GM19397 (cell line): ENCODE data around the gene RHOJ.
"Not testable (repeated sequence)": the region's sequence is repeated elsewhere in the genome, so short reads cannot be mapped to it uniquely, and the experiment has no call there.

Experiments
- ATAC-seq: cut with Tn5 transposase; IDR thresholded peaks from one replicate; pipeline ENCODE4 v1.9.1; 2021; ENCODE audit warnings: mild to moderate bottlenecking, moderate library complexity; ENCODE audit not compliant: unreplicated experiment

Gene RHOJ

DNA sequence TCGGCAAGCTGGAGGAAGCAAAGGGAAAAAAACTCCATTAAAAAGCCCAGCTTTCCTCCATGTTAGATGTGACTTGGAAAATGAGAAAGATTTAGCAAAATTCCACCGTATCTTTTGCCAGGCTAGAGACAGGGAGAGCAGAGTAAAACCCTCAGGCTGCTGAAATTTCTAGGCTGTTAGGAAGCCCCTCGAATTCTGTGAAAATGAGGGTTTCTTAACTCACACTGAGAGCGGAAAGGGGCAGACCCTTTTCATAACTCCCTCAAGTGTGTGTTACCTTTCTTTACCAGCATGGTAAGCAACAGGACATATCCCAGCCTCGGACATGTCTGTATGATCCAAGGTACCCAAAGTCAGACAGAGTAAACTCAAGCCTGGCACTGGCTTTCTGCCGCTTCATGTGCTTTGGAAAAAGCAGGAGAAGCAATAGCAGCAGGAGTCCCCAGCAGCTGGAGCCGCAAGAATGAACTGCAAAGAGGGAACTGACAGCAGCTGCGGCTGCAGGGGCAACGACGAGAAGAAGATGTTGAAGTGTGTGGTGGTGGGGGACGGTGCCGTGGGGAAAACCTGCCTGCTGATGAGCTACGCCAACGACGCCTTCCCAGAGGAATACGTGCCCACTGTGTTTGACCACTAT is at the start of gene RHOJ:
Gene RHOJ (plus strand): TSS at position 37 of the 637 bp plus-strand sequence. CDS start 427 bp downstream, at position 464.
- ATAC-seq = no peak

DNA sequence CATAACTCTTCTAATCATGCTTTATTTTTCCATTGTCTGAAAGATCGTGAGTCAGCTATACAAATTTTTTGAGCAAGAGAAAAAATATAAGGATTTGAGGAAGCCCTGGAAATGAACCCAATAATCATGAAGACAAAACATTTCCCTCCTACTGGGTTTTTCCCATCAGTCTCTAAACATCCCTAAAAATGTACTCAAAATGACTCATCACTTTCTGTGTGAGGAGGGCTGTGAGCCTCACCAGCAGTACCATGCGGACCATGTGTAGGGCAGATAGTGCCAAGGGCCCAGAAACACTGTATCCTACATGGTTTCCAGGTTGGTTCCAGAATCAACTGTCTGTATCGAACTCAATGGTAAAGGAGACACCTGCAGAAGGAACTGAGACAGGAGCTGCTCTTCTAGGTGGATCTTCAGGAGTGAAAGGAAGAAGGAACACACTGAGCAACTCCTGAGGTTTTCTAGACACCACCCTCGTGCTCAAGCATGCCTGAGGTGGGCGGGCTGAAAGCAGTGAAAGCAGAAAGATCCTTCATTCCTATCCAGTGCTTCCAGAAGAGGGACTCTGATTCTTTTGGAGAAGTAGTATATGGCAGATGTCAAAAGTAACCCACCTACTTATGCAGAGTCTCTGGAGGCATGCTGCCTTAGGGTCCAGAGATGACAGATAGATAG is 48.6 kb upstream of the RHOJ start:
- no peak for ATAC-seq

DNA sequence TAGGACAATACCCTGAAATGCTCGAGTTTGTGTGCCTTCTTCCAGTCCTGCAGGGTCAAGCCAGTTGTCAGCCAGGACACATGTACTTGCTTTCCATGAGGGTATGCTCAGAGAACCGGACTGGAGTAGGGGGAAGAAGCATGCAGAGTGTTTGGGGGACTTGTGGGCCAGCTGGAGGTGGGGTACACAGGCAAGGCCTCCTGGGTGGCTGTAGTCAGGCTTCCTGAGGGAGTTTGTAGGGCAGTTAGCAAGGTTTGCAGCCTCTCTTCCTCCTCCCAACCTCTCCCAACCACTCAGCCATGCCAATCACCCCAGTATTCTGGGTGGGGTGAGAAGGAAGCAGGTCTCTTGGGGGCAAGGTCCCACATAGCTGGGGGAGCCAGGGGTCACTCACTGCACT is 47.0 kb upstream of the RHOJ start:
- no peak for ATAC-seq

DNA sequence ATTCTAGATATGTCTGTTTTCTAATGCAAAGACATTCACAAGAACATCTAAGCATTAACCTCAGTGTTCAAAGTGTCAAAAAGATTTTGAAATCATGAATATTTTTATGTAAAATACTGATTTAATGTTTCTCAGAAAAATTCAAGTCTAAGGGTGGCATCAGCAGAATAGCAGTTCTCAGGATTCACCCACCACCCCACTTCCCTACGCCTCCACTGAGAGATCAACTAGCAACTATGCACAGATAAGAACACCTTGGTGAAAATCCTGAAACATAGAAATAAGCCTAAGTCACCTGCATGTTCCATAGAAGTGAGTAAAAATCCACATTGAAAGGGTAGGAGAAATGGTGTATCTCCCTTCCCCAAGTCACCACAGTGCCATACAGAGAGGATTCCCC is 40.9 kb upstream of the RHOJ start:
- ATAC-seq = no peak

DNA sequence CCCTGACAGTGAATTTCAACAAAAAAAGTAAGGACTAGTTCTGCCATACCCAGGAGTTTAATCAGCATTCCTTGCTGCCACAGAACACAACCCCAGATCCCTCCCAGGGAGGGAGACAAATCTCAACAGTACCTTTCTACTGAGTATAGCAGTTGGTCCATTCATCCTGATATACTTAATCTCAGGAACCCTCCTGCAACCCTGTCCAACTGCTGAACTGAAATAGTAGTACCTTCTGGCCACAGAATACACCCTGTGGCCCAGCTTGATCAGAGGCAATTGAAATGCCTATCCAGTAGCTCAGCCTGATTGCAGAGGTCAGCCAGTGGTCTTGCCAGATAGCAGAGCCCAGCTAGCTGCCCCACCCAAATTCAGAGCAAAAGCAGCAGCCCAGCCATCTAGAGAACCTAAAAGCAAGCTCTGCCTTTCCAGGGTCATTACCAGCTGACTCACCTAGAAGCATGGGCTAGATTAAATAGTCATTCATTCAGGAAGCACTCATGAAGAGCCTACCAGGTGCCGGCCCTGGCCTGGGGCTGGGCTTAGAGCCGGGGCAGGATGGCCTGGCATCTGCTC is 40.0 kb upstream of the RHOJ start:
- ATAC-seq = no peak

DNA sequence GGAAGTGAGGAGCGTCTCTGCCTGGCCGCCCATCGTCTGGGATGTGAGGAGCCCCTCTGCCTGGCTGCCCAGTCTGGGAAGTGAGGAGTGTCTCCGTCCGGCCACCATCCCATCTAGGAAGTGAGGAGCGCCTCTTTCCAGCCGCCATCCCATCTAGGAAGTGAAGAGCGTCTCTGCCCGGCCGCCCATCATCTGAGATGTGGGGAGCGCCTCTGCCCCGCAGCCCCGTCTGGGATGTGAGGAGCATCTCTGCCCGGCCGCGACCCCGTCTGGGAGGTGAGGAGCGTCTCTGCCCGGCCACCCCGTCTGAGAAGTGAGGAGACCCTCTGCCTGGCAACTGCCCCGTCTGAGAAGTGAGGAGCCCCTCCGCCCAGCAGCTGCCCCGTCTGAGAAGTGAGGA is 39.0 kb upstream of the RHOJ start:
- ATAC-seq = not testable (repeated sequence)

DNA sequence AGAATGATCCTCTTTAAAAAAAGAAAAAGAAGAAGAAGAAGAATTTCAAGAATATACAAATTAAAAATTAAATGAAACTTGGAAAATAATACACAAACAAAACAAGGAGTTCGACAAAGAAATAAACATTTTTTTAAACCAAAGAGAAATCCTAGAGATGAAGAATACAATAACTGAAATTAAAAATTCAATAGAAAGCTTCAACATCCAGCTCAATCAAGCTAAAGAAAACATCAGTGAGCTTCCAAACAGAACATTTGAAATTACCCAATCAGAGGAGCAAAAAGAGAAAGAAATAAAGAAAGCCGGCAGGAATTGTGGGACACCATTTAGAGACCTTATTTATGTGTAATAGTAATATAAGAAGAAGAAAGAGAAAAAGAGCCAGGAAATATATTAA is 37.2 kb upstream of the RHOJ start:
- ATAC-seq = no peak

DNA sequence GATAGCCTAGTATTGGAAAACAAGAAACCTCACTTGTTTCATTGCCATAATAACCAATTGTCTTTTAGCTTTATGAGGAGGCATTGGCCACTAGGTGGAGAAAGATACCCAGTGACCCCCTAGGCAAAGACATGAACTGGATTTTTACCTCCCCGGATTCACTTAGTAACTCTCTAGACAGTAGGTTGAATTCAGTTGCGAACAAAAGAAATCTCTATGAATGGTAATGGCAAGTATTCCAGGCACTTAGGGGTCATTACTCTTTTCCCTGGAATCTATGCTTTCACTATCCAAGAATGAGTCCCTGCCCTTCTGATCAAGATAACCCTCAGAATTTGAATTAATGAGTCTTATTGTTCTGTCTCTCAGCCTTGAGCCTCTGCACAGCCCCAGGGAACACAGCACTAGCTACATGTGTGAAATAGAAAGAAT is 29.5 kb upstream of the RHOJ start:
- no peak for ATAC-seq

DNA sequence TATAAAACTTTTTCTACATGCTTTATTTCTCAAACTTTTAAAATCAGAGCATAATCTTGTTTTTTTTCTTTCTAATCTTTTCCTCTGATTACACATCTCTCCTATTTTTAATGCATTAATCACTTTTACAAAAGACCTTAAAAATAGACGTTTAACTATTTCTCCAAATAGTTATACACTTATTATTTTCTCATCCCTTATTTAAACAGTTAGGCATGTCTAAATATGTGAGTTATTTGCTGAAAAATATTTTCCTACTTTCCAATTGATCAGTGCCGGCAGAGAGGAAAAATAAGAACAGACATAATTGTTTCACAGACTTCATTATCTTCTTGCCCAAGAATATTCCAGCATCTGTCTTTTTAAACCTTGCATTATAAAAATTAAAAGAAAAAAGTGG is 28.7 kb upstream of the RHOJ start:
- no peak for ATAC-seq

DNA sequence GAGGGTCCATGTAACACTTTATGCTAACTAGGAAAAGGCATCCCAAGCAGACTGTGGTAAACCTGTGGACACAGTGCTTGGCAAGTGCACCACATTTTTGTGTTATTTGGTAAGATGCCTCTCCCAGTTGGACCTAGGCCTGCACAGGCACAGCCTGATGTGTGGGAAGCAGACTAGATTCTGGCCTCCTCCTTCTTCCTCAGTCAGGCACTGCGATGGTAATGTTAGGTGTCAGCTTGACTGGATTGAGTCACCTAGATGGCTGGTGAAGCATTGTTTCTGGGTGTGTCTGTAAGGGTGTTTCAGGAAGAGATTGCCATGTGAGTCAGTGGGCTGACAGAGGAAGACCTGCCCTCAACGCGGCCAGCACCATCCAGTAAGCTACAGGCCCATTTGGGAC is 25.3 kb upstream of the RHOJ start:
- ATAC-seq = no peak

DNA sequence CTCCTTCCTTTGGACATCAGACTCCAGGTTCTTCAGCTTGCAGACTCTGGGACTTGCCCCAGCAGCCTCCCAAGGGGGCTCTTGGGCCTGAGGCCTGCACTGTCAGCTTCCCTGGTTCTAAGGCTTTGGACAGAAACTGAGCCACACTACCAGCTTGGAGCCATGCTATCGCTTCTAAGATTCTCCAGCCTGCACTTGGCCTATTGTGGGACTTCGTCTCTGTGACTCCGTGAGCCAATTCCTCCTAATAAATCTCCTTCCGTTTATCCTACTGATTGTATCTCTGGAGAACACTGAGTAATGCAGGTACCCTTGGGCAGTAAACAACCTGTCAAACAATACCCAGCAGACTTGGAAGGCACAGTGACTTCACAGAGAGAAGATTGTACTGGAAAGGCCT is 24.9 kb upstream of the RHOJ start:
- ATAC-seq = no peak

DNA sequence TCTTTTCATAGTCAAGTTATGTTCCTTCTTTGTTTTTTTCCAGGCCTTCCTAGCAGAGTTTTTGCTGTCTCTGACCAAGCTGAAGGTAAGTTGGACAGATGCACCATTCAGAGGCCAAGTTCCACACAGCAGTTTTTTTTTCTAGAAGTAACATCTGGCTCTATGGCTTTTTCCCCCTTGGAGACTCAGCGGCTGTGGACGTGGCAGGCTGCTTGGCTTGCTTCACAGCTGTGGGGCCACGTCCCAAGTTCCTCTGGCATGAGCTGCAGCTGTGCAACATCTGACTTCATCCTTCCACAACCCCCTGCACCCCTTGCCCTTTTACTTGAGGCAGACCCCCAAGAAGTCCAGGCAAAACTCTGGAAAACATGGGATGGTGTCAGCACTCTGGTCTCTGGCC is 24.2 kb upstream of the RHOJ start:
- no peak for ATAC-seq

DNA sequence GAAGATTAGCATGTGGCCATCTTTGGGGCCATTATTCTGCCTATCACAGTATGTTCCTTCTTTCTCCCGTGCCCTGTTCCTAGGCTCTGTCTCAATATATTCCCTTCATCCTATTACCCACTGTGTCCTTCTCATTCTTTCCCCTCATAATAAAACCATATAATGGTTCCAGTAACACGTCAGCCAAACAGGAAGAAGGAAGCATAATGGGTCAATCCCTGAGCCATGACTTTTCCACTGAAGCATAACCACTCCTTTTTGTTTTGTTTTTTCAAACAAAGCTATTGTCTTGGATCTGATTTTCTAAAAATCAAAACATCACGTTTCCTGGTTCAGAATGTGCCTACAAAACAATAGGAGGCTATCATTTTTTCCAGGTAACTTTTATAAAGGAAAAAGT is 21.3 kb upstream of the RHOJ start:
- ATAC-seq = no peak

DNA sequence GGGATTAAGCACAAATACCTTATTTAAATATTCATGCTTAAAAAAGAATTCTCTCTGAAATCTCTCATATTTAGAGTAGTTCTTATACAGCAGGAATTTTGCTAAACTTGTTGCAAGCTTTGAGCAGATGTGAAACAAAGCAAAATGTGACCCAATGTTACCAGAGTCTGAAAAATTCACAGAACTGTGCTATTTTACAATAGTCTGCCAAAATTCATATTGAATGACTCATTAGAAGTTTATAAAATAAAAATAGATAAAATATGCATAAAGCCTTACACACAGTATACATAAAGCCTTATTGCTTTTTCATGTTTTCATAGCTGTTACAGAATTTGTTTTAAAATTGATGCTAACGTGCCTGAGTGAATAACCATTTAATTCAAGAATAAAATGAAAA is 17.8 kb upstream of the RHOJ start:
- no peak for ATAC-seq

DNA sequence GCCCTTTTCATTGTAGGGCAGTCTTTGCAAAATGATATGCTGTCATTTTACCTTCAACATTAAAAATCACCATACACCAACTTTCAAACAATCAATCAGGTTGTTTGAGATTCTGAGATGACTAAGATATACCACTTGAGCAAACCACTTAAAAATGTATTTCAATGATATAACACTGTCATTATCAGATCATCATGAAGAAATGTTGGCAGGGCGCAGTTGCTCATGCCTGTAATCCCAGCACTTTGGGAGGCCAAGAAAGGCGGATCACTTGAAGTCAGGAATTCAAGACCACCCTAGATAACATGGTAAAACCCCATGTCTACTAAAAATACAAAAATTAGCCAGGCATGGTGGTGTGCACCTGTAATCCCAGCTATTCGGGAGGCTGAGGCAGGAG is 13.0 kb upstream of the RHOJ start:
- no peak for ATAC-seq

DNA sequence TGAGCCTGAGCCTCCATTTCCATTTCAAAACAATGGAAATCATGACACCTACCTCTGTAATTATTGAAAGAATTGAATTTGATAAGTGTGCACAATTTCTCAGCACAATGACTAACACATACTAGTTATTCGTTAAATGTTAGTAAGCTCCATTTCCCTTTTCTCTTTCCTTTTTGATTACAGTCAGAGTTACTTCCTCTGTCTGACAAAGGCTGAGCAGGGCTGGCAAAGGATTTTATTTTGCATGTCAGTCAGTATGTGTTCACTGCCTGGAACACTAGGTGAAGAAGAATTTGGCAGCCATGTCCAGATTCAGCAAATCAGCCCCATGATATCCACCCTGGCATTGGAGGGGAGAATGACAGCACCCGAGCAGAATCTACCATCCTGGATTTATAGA is 12.2 kb upstream of the RHOJ start:
- no peak for ATAC-seq

DNA sequence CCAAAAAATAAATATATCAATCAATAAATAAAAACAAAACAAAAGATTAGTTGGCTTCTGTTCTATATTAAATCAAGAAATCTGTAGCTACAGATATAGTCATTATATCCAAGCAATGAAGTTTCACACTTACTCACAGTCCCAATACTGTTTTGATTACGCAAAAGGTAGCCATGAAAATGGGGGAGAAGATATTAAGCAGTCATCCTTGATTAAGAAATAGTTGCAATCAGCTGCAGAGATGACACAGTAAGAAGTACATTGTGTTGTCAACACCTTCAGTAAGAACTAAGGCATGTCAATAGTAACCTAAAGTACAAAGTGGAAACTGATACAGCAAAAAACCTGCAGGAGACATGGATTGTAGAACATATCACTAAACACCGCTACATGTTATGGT is 11.0 kb upstream of the RHOJ start:
- ATAC-seq = no peak

DNA sequence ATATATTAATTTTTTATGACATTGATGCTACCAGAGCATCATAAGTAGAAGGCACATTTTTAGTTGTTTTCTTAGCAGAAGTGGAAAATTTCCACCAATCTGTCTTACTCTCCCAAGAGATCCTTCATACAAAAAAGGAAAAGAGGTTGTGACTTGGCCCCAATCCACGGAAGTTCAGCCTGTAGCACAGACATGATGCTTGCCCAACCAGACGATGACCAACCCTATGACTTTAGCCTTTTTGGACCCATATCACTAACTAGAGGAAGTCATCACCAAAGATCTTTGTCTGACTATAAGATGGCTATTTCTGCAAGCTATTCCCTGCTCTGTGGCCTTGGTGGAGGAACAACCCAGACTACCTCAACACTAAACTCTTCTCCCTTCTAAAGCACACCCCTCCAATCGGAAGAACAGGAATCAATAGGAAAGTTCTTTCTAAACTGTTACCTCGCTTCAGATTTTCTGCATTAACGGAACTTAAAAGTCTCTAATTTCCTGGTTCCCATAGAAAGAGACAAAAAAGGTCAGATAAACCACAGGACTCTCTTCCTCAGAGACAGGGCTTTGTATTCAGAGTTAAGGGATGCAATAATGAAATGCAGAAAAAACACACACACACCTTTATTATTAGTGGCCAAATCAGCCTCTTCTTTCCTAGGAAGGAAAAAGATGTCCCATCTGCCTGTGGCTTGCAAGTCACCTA is 4.1 kb upstream of the RHOJ start:
- ATAC-seq = no peak

DNA sequence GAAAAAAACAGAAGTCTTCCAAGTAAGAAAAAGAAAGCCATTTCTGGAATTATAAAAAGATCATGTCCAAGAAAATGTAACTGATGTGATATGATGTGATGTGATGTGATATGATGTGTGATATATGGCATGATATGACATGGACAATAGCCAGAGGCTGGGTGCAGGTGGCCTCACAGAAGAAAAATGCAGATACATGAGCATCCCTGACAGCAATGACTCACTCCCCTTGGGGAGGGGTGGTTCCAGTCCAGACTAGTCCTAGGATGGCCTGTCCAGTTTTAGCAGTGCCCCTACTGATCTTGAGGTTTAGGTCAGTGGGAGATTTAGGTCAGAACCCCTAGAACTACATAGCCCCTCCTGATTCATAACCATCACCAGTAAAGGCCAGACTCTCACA is 3.5 kb upstream of the RHOJ start:
- no peak for ATAC-seq

DNA sequence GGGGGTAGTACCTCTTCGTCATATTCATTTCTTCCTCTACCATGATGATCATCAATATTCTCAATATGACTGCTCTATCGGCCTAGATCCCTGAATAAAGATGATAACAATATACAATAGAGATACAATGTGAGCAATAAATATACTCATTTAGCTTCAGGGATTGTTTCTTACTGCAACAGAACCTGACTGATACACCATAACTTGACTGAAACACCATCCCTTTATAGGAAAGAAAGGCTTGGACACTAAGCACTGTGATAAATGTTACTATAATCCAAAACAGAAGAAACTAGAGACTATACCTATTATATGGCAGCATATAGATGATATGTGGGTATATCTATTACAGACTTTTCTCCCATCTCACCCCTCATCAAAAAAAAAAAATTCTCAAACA is 1.2 kb upstream of the RHOJ start:
- no peak for ATAC-seq

DNA sequence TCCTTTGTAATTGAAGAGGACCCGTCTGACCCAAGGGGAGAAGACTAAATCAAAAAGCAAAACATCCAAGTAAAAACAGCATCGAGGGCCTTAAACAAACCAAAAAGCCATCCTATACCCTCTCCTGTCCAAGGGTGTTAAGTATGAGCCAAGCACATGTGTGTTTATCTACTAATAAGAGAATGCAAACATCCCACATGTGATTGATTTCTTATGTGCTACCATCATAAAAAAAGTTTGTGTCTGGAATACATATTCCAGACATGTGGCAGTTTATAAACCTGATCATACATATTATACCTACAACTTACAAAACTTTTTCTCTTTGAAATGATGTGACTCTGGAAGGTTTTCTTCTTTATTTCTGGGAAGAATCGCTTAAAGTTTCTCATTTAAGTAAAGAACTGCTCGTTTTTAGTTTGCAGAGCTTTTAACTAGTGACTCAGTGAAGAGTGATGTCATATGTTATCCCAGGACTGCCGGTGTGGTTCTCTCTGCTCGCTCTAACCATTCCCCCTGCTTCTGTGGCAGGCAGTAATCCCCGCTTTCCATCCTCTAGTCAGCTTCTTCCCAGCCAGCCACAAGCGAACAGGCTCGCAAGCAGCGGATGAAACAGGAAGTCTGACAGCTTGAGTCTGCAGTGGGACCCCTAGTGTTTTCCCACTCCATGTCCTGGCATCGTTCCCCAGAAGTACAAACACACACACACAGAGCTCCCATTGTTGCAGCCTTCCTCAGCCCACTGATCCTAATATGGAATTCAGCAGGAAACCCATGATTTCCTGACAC is 431 bp upstream of the RHOJ start:
- no peak for ATAC-seq
